Tibial artery (tissue), 4 donors: Measurements from ENCODE around the gene TMEM141.
A peak's percentile ranks its signal among the peaks of the same experiment; 100 is the strongest.
"Not testable (repeated sequence)": the region's sequence is repeated elsewhere in the genome, so short reads cannot be mapped to it uniquely, and the experiment has no call there.

ENCODE experiments used
- DNase-seq, 2 donors: peaks; one replicate each; pipeline ENCODE4 v3.0.0-alpha.2; 2019
- H3K27ac ChIP-seq, 2 donors: fragments of 200-600 bp; sonication (generic) in 1 of 2; 1 replicate in 1 of 2; 2 replicates in 1 of 2; pipeline ENCODE4 v1.5.1; 2018 to 2019; ENCODE audit warnings: mild to moderate bottlenecking in 1 of 2
- H3K27me3 ChIP-seq, 2 donors: fragments of 200-600 bp; sonication (generic) in 1 of 2; one replicate each; pipeline versions ENCODE4 v1.5.1 to v1.6.0; 2016 to 2019
- H3K36me3 ChIP-seq, 3 donors: fragments of 200-600 bp; sonication (generic) in 2 of 3; one replicate each; pipeline ENCODE4 v1.5.1; 2016 to 2019; ENCODE audit warnings: mild to moderate bottlenecking in 2 of 3
- H3K4me1 ChIP-seq, 4 donors: fragments of 200-600 bp; sonication (generic) in 2 of 4; 1 replicate in 3 of 4; 2 replicates in 1 of 4; pipeline ENCODE4 v1.5.1; 2016 to 2019
- H3K4me3 ChIP-seq, 2 donors: fragments of 200-600 bp; sonication (generic) in 1 of 2; 1 replicate in 1 of 2; 2 replicates in 1 of 2; pipeline ENCODE4 v1.5.1; 2018 to 2019; ENCODE audit warnings: mild to moderate bottlenecking in 2 of 2
- H3K9me3 ChIP-seq, 3 donors: fragments of 200-600 bp; sonication (generic) in 1 of 3; one replicate each; pipeline ENCODE4 v1.5.1; 2016 to 2019
- intact Hi-C: fragments of 100-400 bp; cut with DNase I; formaldehyde crosslinking; loops from one replicate; pipeline ENCODE4 v1.15.0; 2023; ENCODE audit warnings: low total_unique reads
- TF ChIP-seq, protein P1 (sequence below), 2 experiments: fragments of 200-600 bp in 1 of 2; fragments of 450-650 bp in 1 of 2; IDR thresholded peaks; one replicate each; pipeline ENCODE4 v1.5.1; 2017 to 2019; ENCODE audit warnings: antibody characterized with exemption in 2 of 2, mild to moderate bottlenecking in 1 of 2, moderate library complexity in 1 of 2

Gene TMEM141

GRCh38 chr9:136799079-136799853, 8.1 kb downstream of the TMEM141 start:
- intact Hi-C loops: no loop called here
- H3K4me1 ChIP-seq: peaks cover 0 to 34% (median 18%) of the 10 kb centered on the region in 4 donors
- H3K9me3 ChIP-seq: no peaks in the 10 kb centered on the region
- no peak overlapping the region for H3K27ac ChIP-seq
- H3K27me3 ChIP-seq: peaks cover 0 to 86% of the 10 kb centered on the region in 2 donors
- no peak for DNase-seq
- TF ChIP-seq, protein P1, sequence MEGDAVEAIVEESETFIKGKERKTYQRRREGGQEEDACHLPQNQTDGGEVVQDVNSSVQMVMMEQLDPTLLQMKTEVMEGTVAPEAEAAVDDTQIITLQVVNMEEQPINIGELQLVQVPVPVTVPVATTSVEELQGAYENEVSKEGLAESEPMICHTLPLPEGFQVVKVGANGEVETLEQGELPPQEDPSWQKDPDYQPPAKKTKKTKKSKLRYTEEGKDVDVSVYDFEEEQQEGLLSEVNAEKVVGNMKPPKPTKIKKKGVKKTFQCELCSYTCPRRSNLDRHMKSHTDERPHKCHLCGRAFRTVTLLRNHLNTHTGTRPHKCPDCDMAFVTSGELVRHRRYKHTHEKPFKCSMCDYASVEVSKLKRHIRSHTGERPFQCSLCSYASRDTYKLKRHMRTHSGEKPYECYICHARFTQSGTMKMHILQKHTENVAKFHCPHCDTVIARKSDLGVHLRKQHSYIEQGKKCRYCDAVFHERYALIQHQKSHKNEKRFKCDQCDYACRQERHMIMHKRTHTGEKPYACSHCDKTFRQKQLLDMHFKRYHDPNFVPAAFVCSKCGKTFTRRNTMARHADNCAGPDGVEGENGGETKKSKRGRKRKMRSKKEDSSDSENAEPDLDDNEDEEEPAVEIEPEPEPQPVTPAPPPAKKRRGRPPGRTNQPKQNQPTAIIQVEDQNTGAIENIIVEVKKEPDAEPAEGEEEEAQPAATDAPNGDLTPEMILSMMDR (IDR thresholded peaks at IDR 0.05): no peak
- no peaks in the 10 kb centered on the region for H3K36me3 ChIP-seq
- peak overlapping the region in 1 of 2 donors; percentile 33 for H3K4me3 ChIP-seq

DNA sequence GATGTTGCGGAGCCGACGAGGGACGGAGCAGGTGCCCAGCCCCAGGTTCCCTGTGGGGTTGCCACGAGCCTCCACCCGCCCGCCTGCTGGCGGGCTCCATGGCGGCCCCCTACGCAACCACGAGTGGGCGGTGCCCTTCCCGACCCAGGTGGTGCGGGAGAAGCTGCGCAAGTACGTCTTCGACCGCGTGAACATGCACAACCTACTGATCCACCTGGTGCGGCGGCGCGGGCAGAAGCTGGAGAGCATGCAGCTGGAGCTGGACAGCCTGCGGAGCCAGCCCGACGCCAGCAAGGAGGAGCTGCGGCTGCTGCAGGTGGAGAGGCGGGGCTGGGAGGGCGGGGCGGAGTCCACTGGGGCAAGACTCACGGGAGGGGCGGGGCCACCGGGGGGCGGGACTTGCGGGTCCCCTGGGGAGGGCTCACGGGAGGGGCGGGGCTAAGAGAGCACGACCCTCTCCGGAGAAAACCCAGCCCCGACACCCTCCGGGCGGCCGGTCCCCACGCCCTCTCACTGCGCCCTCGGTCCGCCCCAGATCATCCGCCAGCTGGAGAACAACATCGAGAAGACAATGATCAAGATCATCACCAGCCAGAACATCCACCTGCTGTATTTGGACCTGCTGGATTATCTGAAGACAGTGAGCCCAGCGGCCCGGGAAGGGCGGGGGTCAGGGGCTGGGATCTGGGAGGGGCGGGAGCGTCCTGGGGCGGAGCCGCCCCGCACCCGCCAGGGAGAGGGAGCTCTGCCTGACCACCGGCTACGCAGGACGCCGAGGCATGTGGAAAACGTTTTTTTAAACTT, 8.9 kb downstream of the TMEM141 start:
- Histone ChIP-seq H3K36me3 (no peaks in the 10 kb centered on the region), H3K4me3 (peak overlapping the region; percentile 5 to 33), H3K9me3 (no peaks in the 10 kb centered on the region), H3K27me3 (peaks cover 0 to 85% of the 10 kb centered on the region in 2 donors), H3K27ac (no peak overlapping the region), H3K4me1 (peaks cover 0 to 37% (median 18%) of the 10 kb centered on the region in 4 donors)
- intact Hi-C loops: no loop called here
- TF ChIP-seq, protein P1 (IDR thresholded peaks at IDR 0.05): no peak
- no peak for DNase-seq

DNA sequence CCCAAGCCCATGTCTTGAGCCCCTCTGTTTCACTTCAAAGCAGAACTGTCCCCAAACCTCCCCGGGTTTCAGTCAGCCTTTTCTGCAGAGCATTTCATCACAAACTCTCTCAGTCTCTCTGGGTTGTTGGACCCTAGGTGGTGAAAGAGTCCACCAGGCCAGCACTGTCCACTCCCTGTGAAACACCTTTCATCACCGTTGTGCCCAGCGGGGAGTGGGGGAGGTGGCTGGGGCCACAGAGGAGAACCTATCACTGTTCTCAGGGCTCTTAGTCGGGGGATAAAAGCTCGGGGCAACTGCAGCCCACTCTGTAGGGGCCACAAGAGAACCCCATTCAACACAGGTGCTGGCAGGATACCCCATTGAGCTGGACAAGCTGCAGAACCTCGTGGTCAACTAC, 11.2 kb downstream of the TMEM141 start:
- Histone ChIP-seq H3K36me3 (no peaks in the 10 kb centered on the region), H3K27ac (no peak overlapping the region), H3K9me3 (no peaks in the 10 kb centered on the region), H3K4me1 (peaks cover 0 to 48% (median 27%) of the 10 kb centered on the region in 4 donors), H3K4me3 (no peak overlapping the region), H3K27me3 (peaks cover 0 to 62% of the 10 kb centered on the region in 2 donors)
- DNase-seq: no peak
- intact Hi-C loops: no loop called here
- TF ChIP-seq, protein P1 (IDR thresholded peaks at IDR 0.05): no peak

GRCh38 chr9:136803009-136803550, 11.9 kb downstream of the TMEM141 start:
- intact Hi-C loops, DNase-seq, H3K27ac ChIP-seq, H3K9me3 ChIP-seq, H3K36me3 ChIP-seq, H3K4me3 ChIP-seq: not testable (repeated sequence)
- peaks cover 0 to 54% of the 10 kb centered on the region in 2 donors for H3K27me3 ChIP-seq
- peaks cover 0 to 50% (median 28%) of the 10 kb centered on the region in 4 donors for H3K4me1 ChIP-seq

DNA sequence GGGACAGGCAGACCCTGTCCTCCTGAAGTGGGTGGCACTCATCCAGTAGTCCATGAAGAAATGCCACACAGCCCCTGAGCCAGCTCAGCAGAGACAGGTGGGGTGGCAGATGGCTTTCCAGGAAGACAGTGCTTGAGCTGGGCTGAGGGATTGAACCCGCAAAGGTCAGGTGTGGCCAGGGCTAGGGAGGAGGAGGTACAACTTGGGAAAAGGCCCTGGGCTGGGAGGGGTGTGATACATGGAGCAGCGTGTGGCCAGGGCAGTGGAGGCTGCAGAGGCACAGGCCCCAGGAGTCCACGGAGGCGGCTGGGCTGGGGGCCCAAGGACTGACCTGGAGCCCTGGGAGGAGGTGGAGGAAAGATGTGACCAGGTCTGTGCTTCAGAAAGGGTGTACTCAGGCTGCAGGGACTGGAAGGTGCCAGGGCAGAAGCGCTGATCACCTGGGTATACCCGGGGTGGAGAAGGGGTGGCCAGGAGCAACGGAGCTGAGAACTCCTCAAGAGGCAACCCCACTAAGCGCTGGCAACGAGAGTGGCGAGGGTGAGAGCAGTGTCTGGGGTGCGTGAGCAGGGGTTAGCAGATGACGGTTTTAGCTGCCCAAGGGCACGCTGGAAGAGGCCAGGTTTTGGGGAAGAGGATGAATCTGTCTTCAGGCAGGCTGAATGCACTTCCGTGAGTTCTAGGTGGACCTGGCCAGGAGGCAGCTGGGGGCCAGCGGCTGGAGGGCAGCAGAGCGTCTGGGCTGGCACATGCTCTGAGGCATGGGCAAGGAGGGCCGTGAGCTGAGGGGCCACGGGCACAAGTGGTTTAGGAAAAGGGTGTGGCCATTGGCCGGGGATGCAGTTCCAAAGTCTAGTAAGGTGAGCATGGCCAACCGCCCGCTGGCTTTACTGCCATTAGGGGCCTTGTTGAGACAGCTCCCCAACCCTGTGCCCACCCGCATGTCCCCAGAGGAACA, 12.7 kb downstream of the TMEM141 start:
- H3K27ac ChIP-seq: no peak overlapping the region
- intact Hi-C loops: no loop called here
- no peaks in the 10 kb centered on the region for H3K9me3 ChIP-seq
- DNase-seq: no peak
- no peaks in the 10 kb centered on the region for H3K36me3 ChIP-seq
- TF ChIP-seq, protein P1 (IDR thresholded peaks at IDR 0.05): no peak
- peaks cover 0 to 55% (median 29%) of the 10 kb centered on the region in 4 donors for H3K4me1 ChIP-seq
- H3K27me3 ChIP-seq: peaks cover 0 to 47% of the 10 kb centered on the region in 2 donors
- H3K4me3 ChIP-seq: no peak overlapping the region
